ENCODE data around the gene RPTOR.
"Not testable (repeated sequence)": the region's sequence is repeated elsewhere in the genome, so short reads cannot be mapped to it uniquely, and the experiment has no call there.

RPTOR gene

GRCh38 chr17:80608326-80608725, 63.7 kb downstream of the RPTOR start:
- DNase-seq (ENCODE audit: insufficient read length, low spot score) (no peak), FAIRE-seq (no peak)

- DNase-seq (ENCODE audit: insufficient read length, low spot score) (no peak), FAIRE-seq (no peak)
These were observed 65.1 kb downstream of the RPTOR start for GRCh38 chr17:80609757-80610156.

GRCh38 chr17:80611816-80612215, 67.2 kb downstream of the RPTOR start:
- no peak for DNase-seq (ENCODE audit: insufficient read length, low spot score)
- FAIRE-seq, result no peak

- DNase-seq (ENCODE audit: insufficient read length, low spot score) (no peak), FAIRE-seq (no peak)
These were observed 68.5 kb downstream of the RPTOR start for GRCh38 chr17:80612997-80613731.

- peak; percentile 42 for FAIRE-seq
- DNase-seq (ENCODE audit: insufficient read length, low spot score), result no peak
These were observed 69.1 kb downstream of the RPTOR start for GRCh38 chr17:80613732-80614071.

- no peak for FAIRE-seq
- no peak for DNase-seq (ENCODE audit: insufficient read length, low spot score)
These were observed 69.9 kb downstream of the RPTOR start for GRCh38 chr17:80614332-80615047.

- FAIRE-seq (no peak), DNase-seq (ENCODE audit: insufficient read length, low spot score) (no peak)
These were observed 70.7 kb downstream of the RPTOR start for GRCh38 chr17:80615376-80615775.

- DNase-seq (ENCODE audit: insufficient read length, low spot score) (no peak), FAIRE-seq (no peak)
These were observed 72.1 kb downstream of the RPTOR start for GRCh38 chr17:80616705-80617104.

- FAIRE-seq (no peak), DNase-seq (ENCODE audit: insufficient read length, low spot score) (no peak)
These were observed 73.7 kb downstream of the RPTOR start for GRCh38 chr17:80618304-80618703.

- no peak for DNase-seq (ENCODE audit: insufficient read length, low spot score)
- FAIRE-seq, result no peak
These were observed 75.0 kb downstream of the RPTOR start for GRCh38 chr17:80619535-80620235.

- no peak for FAIRE-seq
- no peak for DNase-seq (ENCODE audit: insufficient read length, low spot score)
These were observed 76.8 kb downstream of the RPTOR start for GRCh38 chr17:80621335-80621996.

GRCh38 chr17:80621997-80622357, 77.3 kb downstream of the RPTOR start:
- no peak for FAIRE-seq
- no peak for DNase-seq (ENCODE audit: insufficient read length, low spot score)

GRCh38 chr17:80624864-80625263, 80.2 kb downstream of the RPTOR start:
- DNase-seq (ENCODE audit: insufficient read length, low spot score), result no peak
- no peak for FAIRE-seq

- DNase-seq (ENCODE audit: insufficient read length, low spot score) (no peak), FAIRE-seq (no peak)
These were observed 81.0 kb downstream of the RPTOR start for GRCh38 chr17:80625627-80626026.

GRCh38 chr17:80628881-80629280, 84.2 kb downstream of the RPTOR start:
- DNase-seq (ENCODE audit: insufficient read length, low spot score); FAIRE-seq: not testable (repeated sequence)

GRCh38 chr17:80629298-80630028, 84.8 kb downstream of the RPTOR start:
- DNase-seq (ENCODE audit: insufficient read length, low spot score) (no peak), FAIRE-seq (no peak)

- DNase-seq (ENCODE audit: insufficient read length, low spot score), result no peak
- no peak for FAIRE-seq
These were observed 86.0 kb downstream of the RPTOR start for GRCh38 chr17:80630560-80631120.

GRCh38 chr17:80631142-80632045, 86.8 kb downstream of the RPTOR start:
- DNase-seq (ENCODE audit: insufficient read length, low spot score), result no peak
- FAIRE-seq, result no peak

GRCh38 chr17:80632046-80632581, 87.5 kb downstream of the RPTOR start:
- FAIRE-seq, result no peak
- DNase-seq (ENCODE audit: insufficient read length, low spot score), result no peak
